Fibroblast of lung (primary cell): ENCODE measurements around the gene GALNT18.

Source experiments
- CTCF ChIP-seq, 2 donors: IDR thresholded peaks in 1 of 2; conservative IDR thresholded peaks in 1 of 2; 1 replicate in 1 of 2; 2 replicates in 1 of 2; pipeline ENCODE4 v1.5.1; 2011 to 2012; ENCODE audit warnings: low read length in 2 of 2, control low read depth in 1 of 2, inconsistent platforms in 1 of 2, low read depth in 1 of 2, mild to moderate bottlenecking in 1 of 2
- EZH2 ChIP-seq: IDR thresholded peaks from 2 replicates; pipeline ENCODE4 v1.5.1; 2012; ENCODE audit warnings: low read length, control low read depth, mild to moderate bottlenecking; ENCODE audit errors: missing control alignments

GRCh38 chr11:11611381-11611780 lies 10.4 kb downstream of the GALNT18 start:
- TF ChIP-seq EZH2 (no peak), CTCF (conservative IDR thresholded peaks at IDR 0.05 in 1 of 2, IDR thresholded peaks at IDR 0.05 in 1 of 2; ENCODE audit: low read depth in 1 of 2, low read length in 2 of 2) (no peak)
